Measurements from ENCODE around the gene BDH2. TPM values are rescaled to one million over a fixed set of nuclear protein-coding genes. Genes with fewer than 3 reads are reported as not detected.

BDH2 gene
- total RNA-seq, 1 donor from 2014 or later = 42.0 TPM

DNA sequence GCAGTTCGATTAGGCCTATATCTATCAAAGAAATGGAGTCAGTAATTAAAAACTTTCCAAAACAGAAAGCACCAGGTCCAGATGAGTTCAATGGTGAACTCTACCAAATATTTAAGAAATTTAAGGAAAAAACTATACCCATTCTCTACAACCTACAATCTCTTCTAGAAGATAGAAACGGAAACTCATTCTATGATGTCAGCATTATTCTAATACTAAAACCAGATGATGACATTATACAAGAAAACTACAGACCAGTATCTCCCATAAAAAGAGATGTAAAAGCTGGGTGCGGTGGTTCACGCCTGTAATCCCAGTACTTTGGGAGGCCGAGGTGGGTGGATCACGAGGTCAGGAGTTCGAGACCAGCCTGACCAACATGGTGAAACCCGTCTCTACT lies 29.5 kb upstream of the BDH2 start:
- TF ChIP-seq, protein P1, sequence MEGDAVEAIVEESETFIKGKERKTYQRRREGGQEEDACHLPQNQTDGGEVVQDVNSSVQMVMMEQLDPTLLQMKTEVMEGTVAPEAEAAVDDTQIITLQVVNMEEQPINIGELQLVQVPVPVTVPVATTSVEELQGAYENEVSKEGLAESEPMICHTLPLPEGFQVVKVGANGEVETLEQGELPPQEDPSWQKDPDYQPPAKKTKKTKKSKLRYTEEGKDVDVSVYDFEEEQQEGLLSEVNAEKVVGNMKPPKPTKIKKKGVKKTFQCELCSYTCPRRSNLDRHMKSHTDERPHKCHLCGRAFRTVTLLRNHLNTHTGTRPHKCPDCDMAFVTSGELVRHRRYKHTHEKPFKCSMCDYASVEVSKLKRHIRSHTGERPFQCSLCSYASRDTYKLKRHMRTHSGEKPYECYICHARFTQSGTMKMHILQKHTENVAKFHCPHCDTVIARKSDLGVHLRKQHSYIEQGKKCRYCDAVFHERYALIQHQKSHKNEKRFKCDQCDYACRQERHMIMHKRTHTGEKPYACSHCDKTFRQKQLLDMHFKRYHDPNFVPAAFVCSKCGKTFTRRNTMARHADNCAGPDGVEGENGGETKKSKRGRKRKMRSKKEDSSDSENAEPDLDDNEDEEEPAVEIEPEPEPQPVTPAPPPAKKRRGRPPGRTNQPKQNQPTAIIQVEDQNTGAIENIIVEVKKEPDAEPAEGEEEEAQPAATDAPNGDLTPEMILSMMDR (IDR thresholded peaks at IDR 0.05) = no peak
- TF ChIP-seq POLR2AphosphoS5 (IDR thresholded peaks at IDR 0.05; ENCODE audit: insufficient read depth in 1 of 2, low read depth in 1 of 2) (no peak), POLR2A (IDR thresholded peaks at IDR 0.05) (no peak)
- Histone ChIP-seq H3K36me3 (no peaks in the 10 kb centered on the region), H3K27me3 (no peaks in the 10 kb centered on the region), H3K27ac (no peak overlapping the region), H3K9me3 (no peaks in the 10 kb centered on the region), H3K4me3 (no peak overlapping the region), H3K4me1 (no peaks in the 10 kb centered on the region)
- no peak for DNase-seq (ENCODE audit: extremely low spot score in 2 of 2)
- intact Hi-C loops (cut with DNase I) = no loop called here

DNA sequence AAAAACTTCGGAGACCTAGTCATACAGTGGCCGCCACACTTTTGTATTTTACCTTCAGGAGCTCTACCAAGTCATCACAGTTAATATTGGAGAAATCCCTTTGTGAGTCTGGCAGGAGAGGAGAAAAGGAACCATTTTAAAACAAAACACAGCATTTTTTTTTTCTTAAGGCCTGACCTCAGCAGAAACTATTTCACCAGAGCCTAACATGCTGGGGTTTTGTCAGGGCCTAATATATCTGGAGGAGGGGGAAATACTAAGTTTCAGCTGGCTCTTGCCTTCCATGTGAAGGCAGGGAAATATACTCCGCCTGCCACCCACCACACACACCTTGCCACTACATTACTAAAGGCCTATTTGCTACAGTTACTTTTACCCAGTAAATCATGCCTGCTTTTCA lies 26.5 kb upstream of the BDH2 start:
- Histone ChIP-seq H3K27me3 (no peaks in the 10 kb centered on the region), H3K27ac (no peak overlapping the region), H3K36me3 (no peaks in the 10 kb centered on the region), H3K9me3 (no peaks in the 10 kb centered on the region), H3K4me1 (no peaks in the 10 kb centered on the region), H3K4me3 (no peak overlapping the region)
- no peak for DNase-seq (ENCODE audit: extremely low spot score in 2 of 2)
- TF ChIP-seq, protein P1 (IDR thresholded peaks at IDR 0.05) = no peak
- TF ChIP-seq POLR2AphosphoS5 (IDR thresholded peaks at IDR 0.05; ENCODE audit: insufficient read depth in 1 of 2, low read depth in 1 of 2) (no peak), POLR2A (IDR thresholded peaks at IDR 0.05) (no peak)
- intact Hi-C loops (cut with DNase I) = no loop called here

DNA sequence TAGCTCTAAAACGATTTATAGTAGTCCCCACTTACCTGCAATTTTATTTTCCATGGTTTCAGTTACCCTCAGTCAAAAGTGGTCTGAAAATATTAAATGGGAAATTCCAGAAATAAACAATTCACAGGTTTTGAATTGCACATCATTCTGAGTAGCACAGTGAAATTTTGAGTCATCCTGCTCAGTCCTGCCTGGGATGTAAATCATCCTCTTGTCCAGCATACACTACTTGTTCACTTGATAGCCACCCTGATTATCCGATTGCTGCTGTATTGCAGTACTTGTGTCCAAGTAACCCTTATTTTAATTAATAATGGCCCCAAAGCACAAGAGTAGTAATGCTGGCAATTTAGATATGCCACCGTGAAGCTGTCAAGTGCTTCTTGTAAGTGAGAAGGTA lies 23.5 kb upstream of the BDH2 start:
- Histone ChIP-seq H3K27me3 (no peaks in the 10 kb centered on the region), H3K4me3 (no peak overlapping the region), H3K9me3 (no peaks in the 10 kb centered on the region), H3K36me3 (no peaks in the 10 kb centered on the region), H3K4me1 (no peaks in the 10 kb centered on the region), H3K27ac (no peak overlapping the region)
- TF ChIP-seq POLR2AphosphoS5 (IDR thresholded peaks at IDR 0.05; ENCODE audit: insufficient read depth in 1 of 2, low read depth in 1 of 2) = no peak
- no peak for TF ChIP-seq POLR2A (IDR thresholded peaks at IDR 0.05)
- TF ChIP-seq, protein P1 (IDR thresholded peaks at IDR 0.05) = no peak
- no peak for DNase-seq (ENCODE audit: extremely low spot score in 2 of 2)
- intact Hi-C loops (cut with DNase I) = no loop called here

DNA sequence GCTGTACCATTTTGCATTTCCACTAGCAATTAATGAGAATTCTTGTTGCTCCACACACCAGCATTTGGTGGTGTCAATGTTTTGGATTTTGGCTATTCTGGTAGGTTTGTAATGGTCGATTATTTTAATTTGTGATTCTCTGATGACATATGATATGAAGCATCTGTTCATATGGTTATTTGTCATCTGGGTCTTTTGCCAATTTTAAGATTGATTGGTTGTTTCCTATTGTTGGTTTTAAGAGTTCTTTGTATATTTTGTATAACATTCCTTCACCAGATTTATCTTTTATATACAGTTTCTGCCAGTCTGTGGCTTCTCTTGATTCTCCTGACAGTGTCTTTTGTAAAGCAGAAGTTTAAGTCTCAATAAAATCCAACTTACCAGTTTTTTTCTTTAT lies 18.5 kb upstream of the BDH2 start:
- H3K36me3 ChIP-seq = no peaks in the 10 kb centered on the region
- H3K4me1 ChIP-seq = no peaks in the 10 kb centered on the region
- H3K9me3 ChIP-seq = no peaks in the 10 kb centered on the region
- no peak for TF ChIP-seq POLR2A (IDR thresholded peaks at IDR 0.05)
- TF ChIP-seq, protein P1 (IDR thresholded peaks at IDR 0.05) = no peak
- TF ChIP-seq POLR2AphosphoS5 (IDR thresholded peaks at IDR 0.05; ENCODE audit: insufficient read depth in 1 of 2, low read depth in 1 of 2) = no peak
- DNase-seq (ENCODE audit: extremely low spot score in 2 of 2) = no peak
- intact Hi-C loops (cut with DNase I) = no loop called here
- no peak overlapping the region for H3K4me3 ChIP-seq
- no peaks in the 10 kb centered on the region for H3K27me3 ChIP-seq
- no peak overlapping the region for H3K27ac ChIP-seq

DNA sequence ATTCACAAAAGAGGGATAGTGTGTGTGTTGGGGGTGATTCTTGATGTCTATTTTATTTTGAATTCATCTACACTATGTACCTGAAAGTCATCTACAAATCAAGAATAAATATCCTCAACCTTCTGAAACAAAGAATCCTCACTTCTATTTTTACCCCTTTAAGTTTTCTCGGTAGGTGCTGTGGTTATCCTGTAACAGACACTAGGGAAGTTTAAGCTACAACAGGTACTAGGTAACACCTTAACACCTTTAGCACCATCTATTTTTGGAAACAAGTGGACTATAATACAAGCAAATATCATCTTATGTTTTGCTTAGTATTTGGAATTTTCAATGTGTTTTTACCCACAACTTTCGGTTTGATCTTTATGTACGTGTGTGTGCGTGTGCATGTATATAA lies 12.0 kb upstream of the BDH2 start:
- no peaks in the 10 kb centered on the region for H3K9me3 ChIP-seq
- no peaks in the 10 kb centered on the region for H3K4me1 ChIP-seq
- H3K36me3 ChIP-seq = no peaks in the 10 kb centered on the region
- DNase-seq (ENCODE audit: extremely low spot score in 2 of 2) = no peak
- intact Hi-C loops (cut with DNase I) = no loop called here
- no peaks in the 10 kb centered on the region for H3K27me3 ChIP-seq
- no peak overlapping the region for H3K4me3 ChIP-seq
- no peak overlapping the region for H3K27ac ChIP-seq
- TF ChIP-seq POLR2A (IDR thresholded peaks at IDR 0.05) = no peak
- TF ChIP-seq, protein P1 (IDR thresholded peaks at IDR 0.05) = no peak
- TF ChIP-seq POLR2AphosphoS5 (IDR thresholded peaks at IDR 0.05; ENCODE audit: insufficient read depth in 1 of 2, low read depth in 1 of 2) = no peak

Measured in vagina (tissue), 2 donors.